ENCODE measurements around the gene CCDC172. TPM values are rescaled to one million over a fixed set of nuclear protein-coding genes. Genes with fewer than 3 reads are reported as not detected.

Gene CCDC172
- total and polyA plus RNA-seq, 2 of the 4 experiments (the other 2 are of a cell fraction) = not detected

DNA sequence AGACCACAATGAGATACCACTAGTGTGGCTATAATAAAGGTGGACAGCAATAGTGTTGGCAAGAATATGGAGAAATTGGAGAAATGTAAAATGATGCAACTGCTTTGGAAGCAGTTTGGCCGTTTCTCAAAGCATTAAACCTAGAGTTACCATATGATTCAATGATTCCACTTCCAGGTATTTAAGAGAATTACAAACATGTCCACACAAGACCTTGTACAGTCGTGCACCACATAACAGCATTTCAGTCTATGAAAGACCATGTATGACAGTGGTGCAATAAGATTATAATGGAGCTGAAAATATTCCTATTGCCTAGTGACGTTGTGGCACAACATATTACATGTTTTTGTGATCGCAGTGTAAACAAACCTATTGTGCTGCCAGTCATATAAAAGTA lies 29.6 kb downstream of the CCDC172 start:
- Histone ChIP-seq H3K18ac (ENCODE audit: low read depth, low read length) (no peak overlapping the region), H2BK20ac (ENCODE audit: low read depth, low read length) (no peak overlapping the region), H3K27ac (ENCODE audit: insufficient read depth, low read length) (no peak overlapping the region), H3K79me1 (ENCODE audit: low read depth in 1 of 2, low read length in 2 of 2) (no peaks in the 10 kb centered on the region), H3K14ac (replicated peaks; ENCODE audit: low read depth, low read length) (no peak overlapping the region), H4K5ac (ENCODE audit: low read depth, low read length) (no peak overlapping the region), H3K9me3 (ENCODE audit: control insufficient read depth, insufficient read depth, low read length) (no peaks in the 10 kb centered on the region), H2AK5ac (ENCODE audit: low read depth, low read length) (no peak overlapping the region), H3K4me2 (ENCODE audit: low read depth, low read length) (no peak overlapping the region), H2BK5ac (ENCODE audit: low read depth, low read length, poor library complexity, severe bottlenecking) (no peak overlapping the region), H3K4ac (ENCODE audit: low read depth, low read length) (no peak overlapping the region), H3K4me1 (ENCODE audit: control insufficient read depth, insufficient read depth, low read length) (no peaks in the 10 kb centered on the region), H3K4me3 (ENCODE audit: insufficient read depth, low read depth, low read length) (no peak overlapping the region), H3K36me3 (ENCODE audit: control insufficient read depth, insufficient read depth, low read length) (no peaks in the 10 kb centered on the region), H2AFZ (replicated peaks; ENCODE audit: low read length, poor library complexity) (no peak overlapping the region), H3K56ac (ENCODE audit: extremely low read depth, insufficient read depth, low read length) (no peak overlapping the region), H3K9me1 (ENCODE audit: insufficient read depth, low read length) (no peaks in the 10 kb centered on the region), H4K8ac (ENCODE audit: low read depth in 2 of 2, low read length in 2 of 2) (no peak overlapping the region), H3K23ac (ENCODE audit: low read depth, low read length) (no peak overlapping the region), H3K27me3 (ENCODE audit: control insufficient read depth, insufficient read depth, low read length) (no peaks in the 10 kb centered on the region), H2BK120ac (ENCODE audit: low read depth, low read length) (no peak overlapping the region), H2AK9ac (replicated peaks; ENCODE audit: low read depth, low read length, poor library complexity) (no peak overlapping the region), H2BK15ac (ENCODE audit: low read depth, low read length) (no peak overlapping the region), H4K91ac (ENCODE audit: insufficient read depth, low read depth, low read length) (no peak overlapping the region), H4K20me1 (ENCODE audit: insufficient read depth, low read length) (no peaks in the 10 kb centered on the region), H3K9ac (ENCODE audit: low read depth, low read length) (no peak overlapping the region)
- no TSS peak for BruUV-seq (replicated peaks)
- TF ChIP-seq POLR2A (IDR thresholded peaks at IDR 0.05; ENCODE audit: low read depth, low read length) (no peak), FOS (IDR thresholded peaks at IDR 0.05; ENCODE audit: low read depth, low read length) (no peak), CHD1 (IDR thresholded peaks at IDR 0.05; ENCODE audit: low read depth, low read length) (no peak), RCOR1 (IDR thresholded peaks at IDR 0.05; ENCODE audit: insufficient replicate concordance, low read length) (no peak), USF2 (IDR thresholded peaks at IDR 0.05; ENCODE audit: low read depth, low read length) (no peak), RFX5 (IDR thresholded peaks at IDR 0.05; ENCODE audit: low read depth, low read length) (no peak), BHLHE40 (IDR thresholded peaks at IDR 0.05; ENCODE audit: low read depth, low read length) (no peak), NFE2L2 (IDR thresholded peaks at IDR 0.05; ENCODE audit: low read depth, low read length) (no peak), CEBPB (IDR thresholded peaks at IDR 0.05; ENCODE audit: low read depth, low read length) (no peak)
- TF ChIP-seq, protein P1, sequence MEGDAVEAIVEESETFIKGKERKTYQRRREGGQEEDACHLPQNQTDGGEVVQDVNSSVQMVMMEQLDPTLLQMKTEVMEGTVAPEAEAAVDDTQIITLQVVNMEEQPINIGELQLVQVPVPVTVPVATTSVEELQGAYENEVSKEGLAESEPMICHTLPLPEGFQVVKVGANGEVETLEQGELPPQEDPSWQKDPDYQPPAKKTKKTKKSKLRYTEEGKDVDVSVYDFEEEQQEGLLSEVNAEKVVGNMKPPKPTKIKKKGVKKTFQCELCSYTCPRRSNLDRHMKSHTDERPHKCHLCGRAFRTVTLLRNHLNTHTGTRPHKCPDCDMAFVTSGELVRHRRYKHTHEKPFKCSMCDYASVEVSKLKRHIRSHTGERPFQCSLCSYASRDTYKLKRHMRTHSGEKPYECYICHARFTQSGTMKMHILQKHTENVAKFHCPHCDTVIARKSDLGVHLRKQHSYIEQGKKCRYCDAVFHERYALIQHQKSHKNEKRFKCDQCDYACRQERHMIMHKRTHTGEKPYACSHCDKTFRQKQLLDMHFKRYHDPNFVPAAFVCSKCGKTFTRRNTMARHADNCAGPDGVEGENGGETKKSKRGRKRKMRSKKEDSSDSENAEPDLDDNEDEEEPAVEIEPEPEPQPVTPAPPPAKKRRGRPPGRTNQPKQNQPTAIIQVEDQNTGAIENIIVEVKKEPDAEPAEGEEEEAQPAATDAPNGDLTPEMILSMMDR (conservative IDR thresholded peaks at IDR 0.05; ENCODE audit: low read depth, low read length) = no peak
- DNase-seq (no peak), ATAC-seq (ENCODE audit: low read depth) (no peak)
- intact Hi-C loops (cut with micrococcal nuclease) (no loop called here), dilution Hi-C loops (cut with HindIII; ENCODE audit: low sequenced_read_pairs, unreplicated experiment) (no loop called here), in situ Hi-C loops (cut with MboI; ENCODE audit: low sequenced_read_pairs) (no loop called here)
- POLR2A ChIA-PET (ENCODE audit: unreplicated experiment) = no interaction called here
- CTCF ChIA-PET = no interaction called here
- no CpG with 5 or more reads among the region's 4 CpGs for WGBS, 2 experiments (ENCODE audit: extremely low coverage in 2 of 2, insufficient read length in 1 of 2)

Measured in IMR-90 (cell line).